ENCODE data around the gene MAP3K5. TPM values are rescaled to one million over a fixed set of nuclear protein-coding genes. Genes with fewer than 3 reads are reported as not detected.

MAP3K5 gene
- total and polyA plus RNA-seq, 2 of the 8 experiments (the other 6 are each of a cell fraction or from before 2014, with no cell fraction given), result 0.63 to 2.6 TPM

DNA sequence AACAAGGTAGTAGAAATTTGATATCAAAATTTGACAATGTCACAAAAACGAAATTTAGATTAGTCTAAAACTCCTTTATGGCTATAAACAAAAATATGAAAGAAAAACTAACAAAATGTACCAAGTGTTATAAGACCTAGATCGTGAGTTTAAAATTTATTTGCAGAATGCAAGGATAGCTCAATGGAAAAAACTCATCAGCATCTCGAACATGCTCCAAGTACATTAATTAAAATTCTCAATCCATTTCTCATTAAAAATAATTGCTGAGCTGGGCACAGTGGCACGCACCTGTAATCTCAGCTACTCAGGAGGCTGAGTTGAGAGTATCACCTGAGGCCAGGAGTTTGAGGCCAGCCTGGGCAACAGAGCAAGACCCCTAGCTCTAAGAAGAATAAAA lies 70.8 kb downstream of the MAP3K5 start (continued):
- no peak for TF ChIP-seq POLR2A (IDR thresholded peaks at IDR 0.05; ENCODE audit: control extremely low read depth in 1 of 2, low read depth in 2 of 2, low read length in 2 of 2)
- TF ChIP-seq CHD1 (IDR thresholded peaks at IDR 0.05; ENCODE audit: low read depth, low read length), result no peak
- TF ChIP-seq, protein P1, sequence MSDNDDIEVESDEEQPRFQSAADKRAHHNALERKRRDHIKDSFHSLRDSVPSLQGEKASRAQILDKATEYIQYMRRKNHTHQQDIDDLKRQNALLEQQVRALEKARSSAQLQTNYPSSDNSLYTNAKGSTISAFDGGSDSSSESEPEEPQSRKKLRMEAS (IDR thresholded peaks at IDR 0.05), result no peak
- TF ChIP-seq CBX8 (IDR thresholded peaks at IDR 0.05; ENCODE audit: borderline replicate concordance, low read depth, low read length), result no peak
- TF ChIP-seq FOSL1 (IDR thresholded peaks at IDR 0.05; ENCODE audit: insufficient read depth, low read depth, low read length), result no peak
- TF ChIP-seq PHF8 (conservative IDR thresholded peaks at IDR 0.05; ENCODE audit: low read depth, low read length), result no peak
- TF ChIP-seq TEAD4 (IDR thresholded peaks at IDR 0.05; ENCODE audit: low read depth, low read length), result no peak
- TF ChIP-seq SIN3A (conservative IDR thresholded peaks at IDR 0.05 in 1 of 2, IDR thresholded peaks at IDR 0.05 in 1 of 2; ENCODE audit: low read depth in 1 of 2, low read length in 2 of 2), result no peak

Measured in H1 (cell line).